ENCODE results near the gene NMNAT2.
"Not testable (repeated sequence)": the region's sequence is repeated elsewhere in the genome, so short reads cannot be mapped to it uniquely, and the experiment has no call there.

Gene NMNAT2

DNA sequence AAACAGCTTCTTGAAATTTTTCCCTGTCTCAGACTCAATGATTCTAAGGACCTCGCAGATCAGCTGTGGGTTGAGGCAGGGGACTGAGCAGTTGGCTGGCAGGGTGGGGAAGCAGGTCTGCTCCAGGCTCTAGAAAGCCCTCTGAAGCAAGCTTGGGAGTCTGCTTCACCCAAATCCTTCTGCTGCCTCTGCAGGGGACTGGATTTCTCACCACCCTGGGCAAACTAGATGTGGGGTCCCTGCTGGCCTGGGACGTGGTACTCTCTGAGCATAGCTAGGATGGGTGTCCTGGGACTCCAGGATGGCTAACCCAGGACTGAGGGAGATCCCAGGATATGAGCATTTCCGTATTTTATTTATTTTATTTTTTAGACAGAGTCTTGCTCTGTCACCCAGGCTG lies 142.9 kb downstream of the NMNAT2 start:
- TF ChIP-seq, protein P1, sequence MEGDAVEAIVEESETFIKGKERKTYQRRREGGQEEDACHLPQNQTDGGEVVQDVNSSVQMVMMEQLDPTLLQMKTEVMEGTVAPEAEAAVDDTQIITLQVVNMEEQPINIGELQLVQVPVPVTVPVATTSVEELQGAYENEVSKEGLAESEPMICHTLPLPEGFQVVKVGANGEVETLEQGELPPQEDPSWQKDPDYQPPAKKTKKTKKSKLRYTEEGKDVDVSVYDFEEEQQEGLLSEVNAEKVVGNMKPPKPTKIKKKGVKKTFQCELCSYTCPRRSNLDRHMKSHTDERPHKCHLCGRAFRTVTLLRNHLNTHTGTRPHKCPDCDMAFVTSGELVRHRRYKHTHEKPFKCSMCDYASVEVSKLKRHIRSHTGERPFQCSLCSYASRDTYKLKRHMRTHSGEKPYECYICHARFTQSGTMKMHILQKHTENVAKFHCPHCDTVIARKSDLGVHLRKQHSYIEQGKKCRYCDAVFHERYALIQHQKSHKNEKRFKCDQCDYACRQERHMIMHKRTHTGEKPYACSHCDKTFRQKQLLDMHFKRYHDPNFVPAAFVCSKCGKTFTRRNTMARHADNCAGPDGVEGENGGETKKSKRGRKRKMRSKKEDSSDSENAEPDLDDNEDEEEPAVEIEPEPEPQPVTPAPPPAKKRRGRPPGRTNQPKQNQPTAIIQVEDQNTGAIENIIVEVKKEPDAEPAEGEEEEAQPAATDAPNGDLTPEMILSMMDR (IDR thresholded peaks at IDR 0.05; ENCODE audit: low read depth, low read length): no peak

GRCh38 chr1:183274836-183275235 lies 143.3 kb downstream of the NMNAT2 start:
- TF ChIP-seq, protein P1 (IDR thresholded peaks at IDR 0.05; ENCODE audit: low read depth, low read length): no peak
- DNase-seq (ENCODE audit: extremely low read depth, low read depth): no peak

More for the DNA sequence above, 142.9 kb downstream of the NMNAT2 start:
- no peak for DNase-seq (ENCODE audit: extremely low read depth, low read depth)

DNA sequence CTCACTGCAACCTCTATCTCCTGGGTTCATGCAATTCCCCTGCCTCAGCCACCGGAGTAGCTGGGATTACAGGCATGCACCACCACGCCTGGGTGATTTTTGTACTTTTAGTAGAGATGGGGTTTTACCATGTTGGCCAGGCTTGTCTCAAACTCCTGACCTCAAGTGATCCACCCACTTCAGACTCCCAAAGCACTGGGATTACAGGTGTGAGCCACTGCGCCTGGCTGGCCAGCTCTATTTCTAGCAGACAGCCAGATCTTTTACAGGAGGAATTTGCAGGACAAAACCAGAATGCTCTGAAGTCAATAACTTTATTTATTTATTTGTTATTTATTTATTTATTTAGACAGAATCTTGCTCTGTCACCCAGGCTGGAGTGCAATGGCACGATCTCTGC lies 144.2 kb downstream of the NMNAT2 start:
- DNase-seq (ENCODE audit: extremely low read depth, low read depth): not testable (repeated sequence)

DNA sequence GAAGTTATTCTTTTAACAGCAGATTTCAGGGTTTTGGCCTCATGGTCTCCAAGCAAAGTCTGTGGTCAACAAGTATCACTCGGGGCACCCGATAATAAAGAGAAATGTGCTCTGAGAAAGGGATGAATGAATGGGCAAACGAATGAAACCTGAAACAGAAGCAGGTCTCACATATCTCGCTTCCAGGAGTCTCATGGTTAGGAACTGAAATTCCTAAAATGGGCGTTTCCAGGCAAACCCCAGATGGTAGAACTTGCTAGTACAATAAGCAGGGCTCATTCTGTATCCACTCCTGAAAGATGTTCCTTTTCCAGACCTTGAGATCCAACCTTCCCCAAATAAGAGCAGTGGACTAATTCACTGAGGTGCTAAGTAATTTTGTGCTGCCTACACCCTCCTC lies 144.9 kb downstream of the NMNAT2 start:
- TF ChIP-seq, protein P1 (IDR thresholded peaks at IDR 0.05; ENCODE audit: low read depth, low read length): no peak
- DNase-seq (ENCODE audit: extremely low read depth, low read depth): no peak

DNA sequence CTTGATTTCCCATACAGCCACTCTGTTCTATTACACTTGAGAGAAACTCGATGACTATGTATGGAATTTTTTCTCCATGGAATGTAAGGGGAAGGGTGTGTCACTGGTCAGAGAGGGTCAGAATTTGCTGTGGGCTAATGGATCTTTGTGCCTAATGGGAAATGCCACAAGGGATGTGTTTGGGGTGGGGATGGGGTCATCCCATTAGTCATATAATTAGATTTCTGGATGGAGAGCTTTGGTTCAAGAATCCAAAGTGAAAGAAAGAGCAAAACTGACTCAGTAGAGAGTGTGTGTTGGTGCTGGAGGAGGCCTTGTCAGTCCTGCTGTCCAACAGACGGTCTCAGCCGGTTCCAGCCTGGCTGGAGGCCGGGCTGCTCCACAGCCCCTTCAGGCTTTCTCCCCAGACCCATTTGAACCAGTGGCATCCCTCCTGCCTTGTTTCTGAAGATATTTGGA lies 145.8 kb downstream of the NMNAT2 start:
- TF ChIP-seq, protein P1 (IDR thresholded peaks at IDR 0.05; ENCODE audit: low read depth, low read length): no peak
- peak; percentile 63 for DNase-seq (ENCODE audit: extremely low read depth, low read depth)

DNA sequence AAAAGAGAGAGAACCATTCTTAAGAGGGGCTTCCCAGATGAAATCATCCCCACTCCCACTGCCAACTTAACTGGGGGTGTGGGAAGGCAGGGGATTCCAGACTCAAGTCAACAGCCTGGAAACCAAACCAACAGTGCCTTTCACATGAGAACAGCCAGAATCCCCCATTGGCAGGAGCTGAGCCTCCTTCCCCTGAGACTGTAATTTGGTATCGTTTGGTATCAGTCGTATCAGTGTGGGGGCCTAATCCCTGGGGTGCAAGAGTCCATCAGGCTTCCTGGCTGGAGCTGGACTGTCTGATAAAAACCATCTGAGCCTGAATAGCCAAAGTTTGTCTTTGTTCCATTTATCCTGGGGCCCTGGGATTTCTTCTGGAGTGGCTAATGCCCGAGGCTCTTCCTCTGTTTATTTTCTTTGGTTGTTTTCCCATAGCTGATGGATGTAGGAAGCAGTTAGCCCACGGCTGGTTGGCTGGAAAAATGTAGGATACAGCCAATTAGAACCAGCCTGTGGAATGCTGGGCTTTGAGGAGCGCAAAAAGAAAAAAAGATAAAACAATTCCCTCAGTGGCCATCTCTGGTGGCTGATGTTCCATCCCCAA lies 147.5 kb downstream of the NMNAT2 start:
- peak; percentile 86 for DNase-seq (ENCODE audit: extremely low read depth, low read depth)
- TF ChIP-seq, protein P1 (IDR thresholded peaks at IDR 0.05; ENCODE audit: low read depth, low read length): no peak

- DNase-seq (ENCODE audit: extremely low read depth, low read depth): peak; percentile 89
- TF ChIP-seq, protein P1 (IDR thresholded peaks at IDR 0.05; ENCODE audit: low read depth, low read length): no peak
These were observed 150.3 kb downstream of the NMNAT2 start for GRCh38 chr1:183267646-183268431.

Data from AG09319 (cell line).